Measurements from ENCODE around the gene DIPK1B. TPM values are rescaled to one million over a fixed set of nuclear protein-coding genes. Genes with fewer than 3 reads are reported as not detected.

Gene DIPK1B
- total RNA-seq, 1 experiment from 2014 or later = 45.4 TPM

- no peak for TF ChIP-seq ZNF121 (CRISPR knock-in tag; IDR thresholded peaks at IDR 0.05)
- TF ChIP-seq E2F1 (CRISPR knock-in tag; IDR thresholded peaks at IDR 0.05) = no peak
- Mint-ChIP-seq H3K9me3 (peaks cover 33% of the 10 kb centered on the region), H3K27ac (no peak overlapping the region), H3K4me1 (no peaks in the 10 kb centered on the region), H3K27me3 (ENCODE audit: low read depth) (peaks cover 3% of the 10 kb centered on the region; the same call in 1 of the 2 replicates), H3K4me3 (no peak overlapping the region), H3K36me3 (peaks cover 11% of the 10 kb centered on the region)
- DNase-seq (ENCODE audit: low spot score) = no peak
- ATAC-seq = no peak
- CTCF ChIA-PET = no interaction called here
- POLR2A ChIA-PET = no interaction called here
These were observed 39.4 kb downstream of the DIPK1B start for GRCh38 chr9:136751814-136752213.

DNA sequence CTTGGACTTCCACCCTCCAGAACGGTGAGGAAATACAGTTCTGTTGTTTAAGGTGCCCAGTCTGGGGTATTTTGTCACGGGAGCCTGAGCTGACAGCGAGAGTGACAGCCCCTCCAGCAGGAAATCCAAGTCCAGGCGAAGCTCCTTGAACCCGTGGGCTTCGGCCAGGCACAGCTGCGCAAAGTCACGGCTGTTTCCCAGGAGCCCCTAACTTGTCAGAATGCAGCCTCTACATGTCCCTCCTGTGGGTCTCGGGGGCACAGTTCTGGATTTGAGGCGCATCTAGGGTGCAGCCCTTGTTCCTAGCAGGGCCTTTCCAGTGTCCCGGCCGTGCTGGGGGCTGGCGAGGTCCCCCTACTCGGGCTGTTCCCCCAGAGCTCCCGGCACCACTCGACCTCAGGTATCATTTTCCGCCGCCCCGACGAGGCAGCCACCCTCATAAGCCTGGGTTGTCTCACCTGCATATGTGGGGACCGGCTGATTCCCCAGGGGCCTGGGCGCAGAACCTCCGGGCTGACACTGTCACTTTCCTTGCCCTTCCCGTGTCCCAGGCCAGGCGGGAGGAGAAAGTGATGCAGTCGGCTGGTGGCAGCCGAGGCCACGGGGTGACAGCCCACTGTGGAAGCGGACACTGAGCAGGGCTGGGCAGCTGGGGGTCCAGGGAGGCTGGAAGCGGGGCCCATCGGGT is 41.1 kb downstream of the DIPK1B start:
- Mint-ChIP-seq H3K4me3 (no peak overlapping the region), H3K27me3 (ENCODE audit: low read depth) (peaks cover 3% of the 10 kb centered on the region; the same call in 1 of the 2 replicates), H3K27ac (no peak overlapping the region), H3K36me3 (peaks cover 11% of the 10 kb centered on the region), H3K9me3 (peaks cover 33% of the 10 kb centered on the region), H3K4me1 (no peaks in the 10 kb centered on the region)
- ATAC-seq = no peak
- ChIA-PET CTCF (interaction anchor here (1.0 to 1.7 kb wide), 2 partner anchors 9 to 10 kb away, joined by 3 to 11 read pairs; no protein-coding TSS in a partner anchor), POLR2A (no interaction called here)
- no peak for DNase-seq (ENCODE audit: low spot score)
- TF ChIP-seq NR2C2 (CRISPR knock-in tag; IDR thresholded peaks at IDR 0.05) = no peak
- no peak for TF ChIP-seq STAT6 (CRISPR knock-in tag; conservative IDR thresholded peaks at IDR 0.05; ENCODE audit: low read depth)
- TF ChIP-seq NFATC4 (CRISPR knock-in tag; IDR thresholded peaks at IDR 0.05) = no peak
- TF ChIP-seq ZNF219 (CRISPR knock-in tag; IDR thresholded peaks at IDR 0.05; ENCODE audit: borderline replicate concordance) = no peak
- no peak for TF ChIP-seq OVOL2 (CRISPR knock-in tag; IDR thresholded peaks at IDR 0.05; ENCODE audit: borderline replicate concordance)

GRCh38 chr9:136754059-136754572 is 41.7 kb downstream of the DIPK1B start:
- DNase-seq (ENCODE audit: low spot score) = no peak
- Mint-ChIP-seq H3K4me3 (no peak overlapping the region), H3K9me3 (peaks cover 33% of the 10 kb centered on the region), H3K27ac (no peak overlapping the region), H3K36me3 (peaks cover 11% of the 10 kb centered on the region), H3K4me1 (no peaks in the 10 kb centered on the region), H3K27me3 (ENCODE audit: low read depth) (peaks cover 3% of the 10 kb centered on the region; the same call in 1 of the 2 replicates)
- no peak for ATAC-seq
- CTCF ChIA-PET = interaction anchor here (1.0 to 1.7 kb wide), 5 partner anchors 9 to 26 kb away, joined by 3 to 11 read pairs (median 4); no protein-coding TSS in a partner anchor
- POLR2A ChIA-PET = no interaction called here
- TF ChIP-seq, protein P1, sequence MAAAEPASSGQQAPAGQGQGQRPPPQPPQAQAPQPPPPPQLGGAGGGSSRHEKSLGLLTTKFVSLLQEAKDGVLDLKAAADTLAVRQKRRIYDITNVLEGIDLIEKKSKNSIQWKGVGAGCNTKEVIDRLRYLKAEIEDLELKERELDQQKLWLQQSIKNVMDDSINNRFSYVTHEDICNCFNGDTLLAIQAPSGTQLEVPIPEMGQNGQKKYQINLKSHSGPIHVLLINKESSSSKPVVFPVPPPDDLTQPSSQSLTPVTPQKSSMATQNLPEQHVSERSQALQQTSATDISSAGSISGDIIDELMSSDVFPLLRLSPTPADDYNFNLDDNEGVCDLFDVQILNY (CRISPR knock-in tag; IDR thresholded peaks at IDR 0.05) = no peak
- TF ChIP-seq ESRRA (CRISPR knock-in tag; IDR thresholded peaks at IDR 0.05; ENCODE audit: borderline replicate concordance) = no peak
- TF ChIP-seq MYBL2 (CRISPR knock-in tag; IDR thresholded peaks at IDR 0.05) = no peak
- no peak for TF ChIP-seq ZSCAN18 (CRISPR knock-in tag; IDR thresholded peaks at IDR 0.05)
- no peak for TF ChIP-seq TEAD1 (CRISPR knock-in tag; IDR thresholded peaks at IDR 0.05)
- no peak for TF ChIP-seq MLX (CRISPR knock-in tag; IDR thresholded peaks at IDR 0.05)
- TF ChIP-seq FOXP1 (CRISPR knock-in tag; IDR thresholded peaks at IDR 0.05; ENCODE audit: borderline replicate concordance) = no peak
- TF ChIP-seq CBFB (CRISPR knock-in tag; IDR thresholded peaks at IDR 0.05; ENCODE audit: low read depth) = no peak
- no peak for TF ChIP-seq CREB1 (CRISPR knock-in tag; IDR thresholded peaks at IDR 0.05)
